Stimulated activated CD8-positive, alpha-beta memory T cell treated with anti-CD3 and anti-CD28 coated beads, Interleukin-2, amount 100 ng/mL, for 48 hours (primary cell): ENCODE results near the gene NR2F2.

ENCODE experiments used
- DNase-seq, 2 donors: peaks; one replicate each; pipeline ENCODE4 v3.0.0-alpha.2; 2020; ENCODE audit warnings: low read depth in 2 of 2

Gene NR2F2

DNA sequence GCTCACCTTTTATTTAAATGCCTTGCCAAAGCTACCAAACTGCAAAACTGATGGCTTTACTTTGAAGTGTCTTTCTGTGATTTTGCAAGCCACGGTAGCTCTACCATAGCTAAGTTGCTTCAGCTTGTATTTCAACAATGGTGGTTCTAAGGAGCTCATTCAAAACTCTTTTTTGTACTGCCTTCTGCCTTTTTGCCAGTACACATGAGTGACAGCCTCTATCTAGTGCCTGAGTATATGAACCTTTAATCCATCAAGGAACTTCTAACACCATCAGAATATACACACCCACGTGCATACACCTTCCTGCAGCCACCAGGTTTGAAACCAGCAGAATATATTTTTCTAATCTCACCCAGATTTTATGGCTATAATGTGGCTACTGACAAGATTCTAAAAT lies 10.4 kb upstream of the NR2F2 start:
- DNase-seq, result no peak

DNA sequence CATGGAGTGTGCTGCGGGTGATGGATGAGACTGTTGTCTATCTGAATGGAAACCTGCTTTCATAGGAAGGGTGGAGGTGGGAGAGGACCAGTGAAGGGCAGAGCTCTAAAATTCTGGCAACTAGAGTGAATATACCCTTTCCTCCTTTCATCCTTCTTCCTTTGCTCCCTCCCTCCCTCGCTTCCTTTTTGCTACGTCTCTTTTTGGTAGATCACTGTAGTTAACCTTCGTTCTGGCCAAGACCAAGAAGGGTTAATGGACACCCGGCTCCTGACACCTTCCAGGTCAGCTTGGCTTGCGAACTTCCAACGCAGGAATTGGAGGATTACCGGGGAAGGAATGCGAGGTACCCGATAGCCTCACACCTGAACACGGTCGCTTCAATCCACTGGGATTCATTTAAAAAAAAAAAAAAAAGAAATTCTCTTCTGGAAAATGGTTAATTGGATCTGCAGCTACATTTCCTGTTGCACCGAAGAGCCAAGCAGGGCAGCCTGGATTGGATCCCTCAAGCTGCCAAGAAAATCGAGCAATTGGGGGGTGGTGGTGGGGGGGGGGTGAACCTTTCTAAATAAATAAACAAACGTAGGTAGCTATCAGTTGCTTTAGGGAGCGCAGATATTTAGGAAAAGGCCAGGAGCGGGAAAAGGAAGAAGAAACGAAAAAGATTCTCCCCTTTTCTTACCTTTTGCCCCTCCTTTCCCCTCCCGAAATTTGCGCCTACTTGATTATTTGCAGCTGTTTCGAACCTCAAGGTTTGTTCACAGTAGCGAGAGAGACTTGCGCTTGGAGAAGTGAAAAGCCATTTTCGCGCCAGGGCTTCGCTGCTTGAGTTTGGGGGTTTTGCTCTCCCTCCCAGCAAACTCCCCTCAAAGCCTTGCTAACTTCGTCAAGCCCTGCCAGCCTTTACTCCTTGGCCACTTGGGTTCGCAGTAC lies 9.5 kb upstream of the NR2F2 start:
- no peak for DNase-seq

DNA sequence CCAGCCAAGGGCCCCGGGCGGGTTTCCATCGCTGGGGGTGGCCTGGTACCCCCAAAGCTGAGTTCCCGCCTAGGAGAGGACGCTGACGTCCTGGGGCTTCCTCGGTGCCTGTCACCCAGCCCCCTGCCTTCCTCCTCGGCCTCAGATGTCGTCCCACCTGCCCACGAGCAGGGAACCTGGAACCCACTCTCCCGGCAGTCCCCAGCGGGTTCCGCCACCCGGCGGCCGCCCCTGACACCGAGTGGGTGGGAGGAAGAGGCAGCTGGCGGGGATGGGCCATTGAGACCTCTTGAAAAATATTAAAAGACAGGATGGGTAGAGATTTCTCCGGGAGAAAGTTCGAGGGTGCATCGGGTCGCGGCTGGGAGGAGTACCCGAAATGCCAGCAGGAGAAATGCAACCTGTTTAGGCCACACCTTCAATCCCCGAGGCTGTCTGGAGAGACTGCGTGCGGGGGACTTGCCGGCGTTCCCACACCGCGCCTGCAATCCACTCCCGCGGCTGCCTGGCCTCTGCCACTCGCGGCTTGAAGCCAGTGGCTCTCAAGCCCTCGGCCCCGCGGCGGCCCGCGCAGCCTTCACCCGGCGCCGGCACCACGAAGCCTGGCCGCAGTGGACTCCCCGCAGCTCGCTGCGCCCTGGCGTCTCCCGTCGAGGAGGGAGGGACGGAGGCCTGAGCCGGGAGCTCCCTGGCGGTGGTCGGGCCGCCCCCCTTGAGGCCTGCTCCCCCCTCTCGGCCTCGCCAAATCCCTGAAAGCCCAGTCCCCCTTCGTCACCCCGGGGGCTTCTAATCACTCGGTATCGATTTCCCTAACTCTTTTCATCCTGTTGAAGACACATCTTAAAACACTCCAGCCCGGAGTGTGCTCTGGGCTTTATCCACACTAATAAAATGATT lies 8.6 kb upstream of the NR2F2 start:
- DNase-seq, result no peak

DNA sequence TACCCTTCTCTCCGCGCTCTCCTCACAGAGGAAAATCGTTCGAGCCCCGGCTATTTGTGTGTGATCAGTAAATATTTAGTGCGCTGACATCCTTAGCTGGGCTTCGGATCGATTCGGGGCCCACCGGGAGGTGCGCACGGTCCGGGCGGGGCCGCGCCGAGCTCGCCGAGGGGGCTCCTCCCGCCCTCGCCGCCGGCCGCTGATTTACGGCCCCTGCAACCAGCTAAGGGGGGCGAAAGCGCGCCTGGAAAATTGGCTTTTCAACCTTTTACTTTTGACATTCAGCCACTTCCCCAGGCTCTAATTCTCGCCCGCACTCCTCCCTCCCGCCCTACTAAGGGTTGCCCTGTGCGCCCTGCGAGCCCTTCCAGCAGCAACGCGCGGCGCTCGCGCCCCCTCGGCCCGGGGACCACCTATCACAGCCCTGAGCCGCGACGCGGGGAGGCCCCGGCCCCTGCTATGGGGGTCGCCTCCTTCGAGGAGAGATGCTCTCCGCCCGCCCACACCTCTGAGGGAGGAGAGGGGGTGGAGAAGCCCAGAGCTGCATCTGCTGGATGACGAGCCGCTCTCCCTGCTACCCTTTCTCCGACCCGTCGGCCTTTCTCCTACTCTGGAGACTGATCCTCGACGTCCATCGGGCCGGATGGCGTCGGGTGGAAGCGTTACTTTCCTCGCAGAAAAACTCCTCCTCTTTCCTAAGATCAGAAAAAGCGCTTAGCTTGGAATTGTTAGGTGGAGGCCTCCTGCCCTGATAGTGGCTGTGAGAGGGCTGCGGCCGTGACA lies 7.8 kb upstream of the NR2F2 start:
- DNase-seq, result no peak

DNA sequence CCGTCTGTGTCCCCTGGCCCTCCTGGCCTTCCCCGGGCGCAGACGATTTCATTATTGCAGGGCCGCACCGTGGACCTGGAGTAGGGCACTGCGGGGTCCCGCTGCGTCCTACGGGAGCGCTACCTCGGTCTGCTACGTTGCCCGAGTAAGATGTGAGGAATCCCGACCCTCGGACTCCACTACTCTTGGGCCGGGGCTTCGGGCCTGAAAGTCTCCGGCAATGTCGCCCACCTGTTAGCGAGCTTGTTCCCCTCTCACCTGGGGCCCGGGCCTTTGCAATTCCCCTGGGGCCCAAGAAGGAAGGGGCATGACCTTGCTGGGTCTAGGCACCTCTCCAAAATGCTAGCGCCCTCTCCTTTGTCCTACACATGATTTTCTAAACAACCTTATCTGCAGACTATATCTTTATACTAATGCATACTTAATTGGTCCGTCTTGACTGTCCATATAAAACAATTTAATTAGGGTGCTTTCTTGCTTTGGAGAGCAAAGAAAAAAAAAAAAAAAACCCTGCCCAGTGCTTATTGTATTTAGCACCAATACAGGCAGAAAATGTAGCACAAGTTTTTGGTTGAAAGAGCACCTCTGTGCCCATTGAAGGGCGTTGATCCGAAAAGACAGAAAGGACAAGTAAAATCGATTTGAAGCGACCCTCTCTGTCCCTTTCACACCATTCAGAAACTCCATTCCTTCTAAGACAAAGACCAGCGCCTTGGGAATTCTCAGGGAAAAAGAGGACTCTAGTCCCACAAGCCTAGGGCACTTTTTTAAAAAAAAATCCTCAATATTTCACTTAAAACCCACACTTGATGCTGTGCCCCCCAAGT lies 7.0 kb upstream of the NR2F2 start:
- DNase-seq, result no peak

DNA sequence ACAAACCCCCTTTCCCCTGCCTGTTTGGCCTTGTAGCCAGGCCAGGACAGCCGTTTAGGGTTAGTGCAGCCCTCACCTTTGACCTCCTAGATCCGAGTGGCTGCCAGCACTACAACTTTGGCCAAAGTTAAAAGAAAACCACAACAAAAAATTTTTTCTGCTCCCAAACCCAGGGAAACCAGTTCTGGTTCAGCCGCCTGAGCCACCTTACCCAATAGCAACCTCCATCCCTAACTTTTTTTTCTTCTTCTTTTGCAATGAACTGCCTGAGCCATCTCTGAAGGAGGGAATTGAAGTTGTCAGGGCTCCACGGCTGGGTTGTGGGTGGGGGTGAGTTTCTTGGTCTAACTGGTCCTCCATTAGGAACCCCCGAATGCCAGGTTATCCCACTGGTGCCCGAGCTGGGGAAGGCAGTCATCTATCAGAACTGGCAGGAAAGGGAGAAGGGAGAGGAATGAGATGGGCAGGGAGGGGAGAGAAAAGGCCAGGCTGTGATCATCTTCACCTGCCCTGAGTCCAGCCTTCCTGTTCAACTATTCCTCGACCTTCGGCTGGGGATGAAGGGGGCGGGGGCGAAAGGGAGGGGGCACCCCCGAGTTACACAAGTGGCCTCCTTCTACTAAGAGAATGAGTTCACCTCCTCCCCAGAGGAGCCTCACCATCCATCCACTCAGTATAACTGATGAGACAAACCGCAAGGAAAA lies 6.2 kb upstream of the NR2F2 start:
- no peak for DNase-seq

DNA sequence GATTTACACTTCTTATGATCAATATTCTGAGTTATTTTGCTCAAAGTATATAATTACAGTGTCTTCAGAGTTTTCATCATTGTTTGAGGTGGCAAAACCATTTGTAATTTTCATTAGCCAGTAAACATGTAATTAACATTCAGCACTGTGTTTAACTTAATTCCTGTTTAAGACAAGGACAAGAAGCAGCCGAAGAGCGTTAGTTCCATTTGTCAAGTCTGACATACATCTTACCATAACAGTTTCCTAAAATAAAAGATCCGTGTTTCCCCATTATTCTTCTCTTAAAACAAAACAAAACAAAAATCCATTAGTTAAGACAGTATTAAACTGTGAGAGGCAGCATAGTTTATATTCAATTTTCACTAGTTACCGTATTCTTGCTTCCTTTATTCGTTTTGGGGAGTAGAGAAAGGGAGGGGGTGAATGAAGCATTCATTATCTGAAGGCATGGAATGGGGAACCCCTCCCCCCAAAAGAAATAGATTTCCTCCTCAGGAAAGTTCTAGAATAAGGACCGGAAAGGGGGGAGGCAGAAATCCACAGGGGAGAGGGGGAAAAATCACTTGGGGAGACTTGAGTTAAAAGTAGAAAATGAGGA lies 5.5 kb upstream of the NR2F2 start:
- no peak for DNase-seq

DNA sequence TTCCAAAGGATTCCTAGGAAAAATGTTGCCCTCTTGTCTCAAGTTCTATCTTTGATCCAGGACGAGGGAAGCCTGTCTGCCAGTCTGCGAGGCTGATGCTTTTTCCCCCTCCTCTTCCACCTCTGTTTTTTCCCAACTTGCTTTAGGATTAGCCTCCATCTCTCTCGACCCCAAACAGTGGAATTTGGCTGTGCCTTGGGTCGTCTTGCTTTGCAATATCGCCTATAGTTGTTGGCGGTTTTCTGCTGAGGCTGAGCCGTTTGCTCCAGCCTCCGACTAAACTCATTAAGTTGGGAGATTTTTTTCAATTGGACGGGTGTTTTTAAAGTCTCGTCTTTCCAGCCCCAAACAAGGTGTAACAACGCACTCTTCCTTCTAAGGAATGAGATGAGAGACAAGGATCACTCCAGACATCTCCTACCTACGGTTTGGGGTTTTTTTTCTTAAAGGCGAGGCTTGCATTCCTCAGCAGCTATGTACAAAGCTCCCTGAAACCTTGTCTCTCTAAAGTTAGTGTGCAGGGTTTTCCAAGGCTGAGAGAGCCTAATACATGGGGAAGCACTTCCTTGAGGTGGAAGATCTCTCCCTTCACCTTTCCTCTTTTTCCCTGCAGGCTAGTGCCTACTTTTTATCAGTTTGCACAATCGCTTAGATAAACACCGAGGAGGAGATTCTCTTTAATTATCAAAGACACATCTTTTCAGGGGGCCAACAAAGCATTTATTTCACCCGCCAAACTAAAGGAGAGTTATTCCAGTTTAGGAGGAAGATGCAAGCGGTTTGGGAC lies 4.8 kb upstream of the NR2F2 start:
- DNase-seq, result no peak

DNA sequence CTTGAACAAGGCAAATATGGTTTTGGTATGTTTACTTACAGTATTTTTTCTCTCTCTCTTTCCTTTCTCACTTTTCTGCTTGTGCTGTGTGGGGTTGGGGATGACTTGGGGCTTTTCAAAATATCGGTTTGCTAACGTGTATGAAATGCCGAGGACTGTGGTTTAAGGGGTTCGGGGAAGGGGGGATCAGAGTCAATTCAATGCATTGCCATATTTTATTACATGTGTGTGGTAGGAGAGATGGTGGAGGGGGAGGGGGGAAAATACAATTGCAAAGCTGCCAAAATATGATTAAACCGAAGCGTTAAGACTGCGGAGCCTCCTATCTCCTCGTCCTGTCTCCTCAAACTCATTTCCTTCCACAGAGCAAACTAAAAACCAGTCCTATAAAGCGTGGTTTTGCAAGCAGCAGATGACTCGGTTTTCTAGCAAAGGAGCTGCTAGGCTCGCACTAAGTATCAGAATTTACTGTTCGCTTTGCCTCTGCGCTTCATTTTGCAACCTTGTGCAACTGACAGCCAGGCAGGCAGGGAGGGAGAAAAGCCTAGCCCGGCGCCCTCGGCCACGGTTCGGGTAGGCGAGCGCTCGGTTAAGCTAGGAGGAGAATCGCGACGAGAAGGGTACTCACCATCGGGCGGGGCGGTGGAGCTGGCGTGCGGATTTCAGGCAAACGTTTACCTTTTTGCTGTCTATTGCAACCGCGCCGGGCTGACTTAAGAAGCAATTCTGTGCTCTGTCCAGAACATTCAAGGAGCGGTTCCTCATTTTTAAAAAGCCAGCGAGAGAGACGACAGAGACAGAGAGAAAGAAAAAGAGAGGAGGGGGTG lies 4.0 kb upstream of the NR2F2 start:
- DNase-seq, result no peak

DNA sequence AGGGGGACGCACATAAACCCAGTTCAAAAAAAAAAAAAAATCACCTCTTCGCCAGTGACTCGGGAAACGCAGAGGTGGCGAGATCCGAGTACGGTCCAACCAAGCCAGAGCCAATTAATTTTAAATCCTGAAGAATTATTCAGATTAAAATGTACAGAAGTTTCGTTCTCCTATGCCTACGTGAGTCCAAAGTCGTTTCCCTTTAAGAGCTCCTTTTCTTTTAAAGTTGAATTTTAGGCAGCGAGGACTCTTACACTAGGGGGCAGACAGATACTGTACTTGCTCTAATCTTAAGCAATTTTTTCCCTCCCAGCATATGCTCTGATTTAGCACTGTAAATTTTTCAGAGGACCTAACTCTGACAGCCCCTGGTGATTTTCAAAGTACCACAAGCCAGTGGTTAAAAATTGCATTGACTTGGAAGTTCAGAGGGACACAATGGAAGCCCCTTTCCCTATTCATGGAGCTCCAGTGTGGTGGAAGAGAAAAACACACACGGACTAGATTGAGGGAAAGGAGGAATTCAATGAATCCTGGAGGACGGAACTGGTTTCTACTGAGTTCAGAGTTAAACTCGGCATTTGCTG lies 3.3 kb upstream of the NR2F2 start:
- no peak for DNase-seq

DNA sequence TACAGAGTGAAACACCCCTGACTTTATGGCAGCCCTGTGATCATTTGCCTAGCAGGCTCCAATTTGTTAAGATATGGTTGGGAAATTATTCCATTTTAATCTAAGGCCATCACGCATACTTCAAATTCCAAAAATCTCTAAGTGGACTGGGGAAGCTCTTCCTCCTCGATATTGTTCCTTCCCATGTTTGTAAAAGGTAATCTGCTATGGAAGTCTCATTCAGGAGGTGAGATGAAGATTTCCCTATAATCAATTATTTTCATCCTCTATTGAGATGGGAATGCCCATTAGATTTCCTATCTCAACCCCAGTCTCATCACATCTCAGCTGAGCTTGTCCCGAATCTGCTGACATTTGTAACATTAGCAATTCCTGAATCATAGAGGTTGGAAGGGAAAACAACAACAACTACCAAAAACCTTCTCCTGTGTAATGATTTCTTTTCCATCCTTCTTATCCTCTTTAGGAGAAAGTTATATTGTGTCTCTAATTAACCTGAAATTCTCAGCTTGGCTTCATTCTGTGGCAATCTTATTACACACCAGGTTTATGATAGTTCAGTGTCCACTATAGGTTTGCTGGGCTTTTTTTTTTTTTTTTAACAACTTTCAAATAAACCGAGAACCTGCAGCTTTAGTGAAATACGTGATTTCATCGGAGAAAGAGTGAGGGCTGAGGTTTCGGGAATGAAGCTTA lies 2.2 kb upstream of the NR2F2 start:
- DNase-seq, result no peak

DNA sequence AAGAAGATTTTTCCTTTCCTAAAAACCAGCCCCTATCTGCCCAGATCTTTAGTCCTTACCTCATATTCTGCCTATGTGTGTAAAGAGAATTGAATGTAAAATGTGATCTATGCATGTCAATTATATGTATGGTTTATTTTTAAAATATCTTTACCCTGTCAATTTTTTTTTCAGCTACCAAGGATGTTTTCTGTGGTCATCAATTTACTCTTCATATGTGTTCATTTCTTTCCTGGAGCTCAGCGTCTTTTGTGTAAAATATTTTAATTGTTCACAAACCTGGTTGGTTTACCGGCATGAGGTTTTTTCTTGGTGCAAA lies 1.7 kb upstream of the NR2F2 start:
- DNase-seq, result no peak

DNA sequence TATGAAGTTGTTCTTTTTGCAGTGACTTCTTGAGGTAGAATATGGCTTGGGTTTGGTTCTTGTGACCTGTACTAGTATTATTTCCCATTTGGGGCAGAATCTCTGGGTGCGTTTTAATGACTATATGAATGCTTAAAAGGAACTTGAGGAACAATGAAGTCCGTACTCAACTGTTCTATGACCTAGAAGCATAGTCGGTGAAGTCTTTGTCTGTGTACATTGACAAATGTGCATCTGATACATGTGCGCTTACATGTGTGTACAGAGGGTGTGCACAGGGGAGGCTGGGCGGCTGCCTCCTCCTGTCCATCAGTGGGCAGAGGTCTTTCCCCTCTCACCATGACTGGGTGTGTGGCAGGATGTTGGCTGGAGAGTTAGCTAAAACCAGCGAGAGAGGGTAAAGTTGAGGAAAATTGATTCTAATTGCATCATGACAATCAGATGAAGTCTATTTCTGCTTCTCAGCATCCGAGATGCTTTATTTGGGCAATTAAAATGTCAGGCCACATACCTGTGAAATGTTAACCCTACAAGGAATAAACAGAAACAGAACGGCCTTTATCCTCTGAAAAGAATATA lies 1.0 kb upstream of the NR2F2 start:
- no peak for DNase-seq

DNA sequence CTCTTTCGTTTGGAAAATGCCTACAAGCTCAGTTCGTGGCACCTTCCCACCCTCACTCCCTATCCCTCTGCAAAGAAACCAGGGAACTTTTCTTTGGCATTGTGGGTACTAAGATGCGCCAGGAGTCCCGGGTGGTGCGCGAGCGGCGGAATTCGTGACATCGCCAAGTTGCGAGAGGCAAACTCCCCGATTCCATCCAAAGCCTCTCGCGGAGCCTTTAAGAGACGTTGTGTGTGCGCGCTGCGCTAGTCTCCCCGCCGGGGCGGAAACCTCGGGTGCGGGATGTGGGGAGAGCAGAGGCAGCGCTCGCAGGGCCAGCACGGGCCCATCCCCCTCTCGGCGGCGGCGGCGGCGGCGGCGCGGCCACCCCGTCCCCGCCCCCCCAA lies 443 bp upstream of the NR2F2 start:
- no peak for DNase-seq

DNA sequence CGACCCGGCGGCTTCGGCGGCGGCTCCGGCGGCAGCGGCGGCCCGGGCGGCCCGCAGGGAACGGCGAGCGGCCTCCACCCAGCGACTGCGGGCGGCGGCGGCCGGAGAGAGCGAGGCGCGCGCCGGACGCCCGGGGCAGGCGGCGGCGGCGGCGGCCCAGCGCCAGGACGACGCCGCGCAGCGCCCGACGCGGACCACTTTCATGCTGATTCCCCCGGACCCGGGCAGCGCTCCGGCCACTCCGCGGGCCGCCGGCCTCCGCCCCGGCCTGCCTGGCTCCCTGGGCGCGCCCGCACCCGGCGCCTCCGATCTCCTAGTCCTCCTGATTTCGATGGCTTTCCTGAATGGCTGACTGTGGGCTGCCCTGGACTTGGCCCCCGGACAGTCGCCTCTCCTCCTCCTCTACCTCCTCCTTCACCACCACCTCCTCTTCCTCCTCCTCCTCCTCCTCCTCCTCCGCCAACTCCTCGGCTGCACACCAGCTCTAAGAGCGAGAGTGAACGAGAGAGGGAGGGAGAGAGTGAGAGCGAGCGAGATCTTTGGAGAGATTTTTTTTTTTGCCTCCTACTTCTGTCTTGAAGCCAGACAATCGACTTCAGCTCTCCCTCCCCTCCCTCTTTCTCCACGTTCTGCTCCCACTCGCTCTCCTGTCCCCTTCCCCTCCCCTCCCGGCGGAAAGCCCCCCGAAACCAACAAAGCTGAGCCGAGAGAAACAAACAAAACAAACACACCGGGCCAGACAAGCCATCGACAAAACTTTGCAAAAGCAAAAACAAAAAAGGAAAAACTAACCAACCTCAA lies 844 bp downstream of the NR2F2 start:
- no peak for DNase-seq

DNA sequence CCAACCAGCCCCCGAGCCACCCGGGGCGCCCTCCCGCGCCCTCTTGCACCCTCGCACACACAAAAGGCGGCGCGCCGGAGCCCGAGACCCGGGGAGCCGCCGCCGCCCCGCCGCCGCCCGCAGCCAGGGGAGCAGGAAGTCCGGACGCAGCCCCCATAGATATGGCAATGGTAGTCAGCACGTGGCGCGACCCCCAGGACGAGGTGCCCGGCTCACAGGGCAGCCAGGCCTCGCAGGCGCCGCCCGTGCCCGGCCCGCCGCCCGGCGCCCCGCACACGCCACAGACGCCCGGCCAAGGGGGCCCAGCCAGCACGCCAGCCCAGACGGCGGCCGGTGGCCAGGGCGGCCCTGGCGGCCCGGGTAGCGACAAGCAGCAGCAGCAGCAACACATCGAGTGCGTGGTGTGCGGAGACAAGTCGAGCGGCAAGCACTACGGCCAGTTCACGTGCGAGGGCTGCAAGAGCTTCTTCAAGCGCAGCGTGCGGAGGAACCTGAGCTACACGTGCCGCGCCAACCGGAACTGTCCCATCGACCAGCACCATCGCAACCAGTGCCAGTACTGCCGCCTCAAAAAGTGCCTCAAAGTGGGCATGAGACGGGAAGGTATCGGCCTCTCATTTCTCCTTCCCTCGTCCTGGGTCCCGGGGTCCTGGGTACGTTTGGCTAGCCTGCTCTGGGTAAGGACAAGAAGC lies 1.6 kb downstream of the NR2F2 start:
- DNase-seq, result no peak
